UCSD-AML1 (cell line): ENCODE data around the gene DPYSL3.

Experiments used
- DNase-seq: peaks from one replicate; lab custom pipeline; 2025; ENCODE audit not compliant: unreplicated experiment; lab: John Stamatoyannopoulos, UW

DPYSL3 gene

GRCh38 chr5:147441191-147441695 is 68.6 kb downstream of the DPYSL3 start:
- DNase-seq, result no peak

GRCh38 chr5:147439254-147439653 is 70.6 kb downstream of the DPYSL3 start:
- no peak for DNase-seq

DNA sequence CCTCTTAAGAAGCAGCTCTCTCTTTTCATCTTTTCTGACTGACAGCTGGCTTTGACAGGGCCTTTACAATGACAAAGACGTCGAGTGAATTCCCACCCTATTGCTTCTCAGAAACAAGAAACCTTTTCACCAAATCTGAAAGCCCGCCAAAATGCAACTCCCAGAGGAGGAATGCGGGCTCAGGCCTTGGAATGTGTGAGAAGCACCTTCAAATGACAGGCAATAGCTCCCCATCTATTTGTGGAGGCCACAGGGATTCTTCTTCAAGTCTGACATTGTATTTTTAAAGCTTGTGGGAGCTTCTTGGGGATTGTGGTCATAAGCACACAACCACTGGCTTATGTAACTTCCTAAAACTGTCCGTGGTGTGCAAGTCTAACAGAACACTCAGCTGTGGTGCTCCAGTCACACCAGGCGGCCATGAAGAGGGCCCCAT is 72.7 kb downstream of the DPYSL3 start:
- DNase-seq, result no peak

- no peak for DNase-seq
Measured at GRCh38 chr5:147436596-147436995, 73.3 kb downstream of the DPYSL3 start.

DNA sequence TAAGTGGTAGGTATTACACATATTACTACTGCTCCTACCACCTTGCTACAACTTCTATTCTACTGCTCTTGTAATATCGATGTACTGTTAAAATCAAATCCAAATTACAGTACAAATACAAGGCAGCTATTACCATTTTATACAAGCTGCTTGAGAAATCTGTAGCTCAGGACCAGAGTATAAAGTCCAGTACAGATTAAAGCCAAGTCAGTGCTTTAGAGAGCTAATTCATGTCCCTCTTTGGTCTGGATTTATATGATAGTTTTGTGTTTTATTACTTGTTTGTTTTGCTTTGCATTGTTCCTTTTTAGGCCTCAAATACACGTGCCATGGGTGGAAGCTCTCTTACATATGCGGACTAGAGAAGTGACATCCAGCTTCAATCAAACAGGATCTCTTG is 75.8 kb downstream of the DPYSL3 start:
- no peak for DNase-seq

DNA sequence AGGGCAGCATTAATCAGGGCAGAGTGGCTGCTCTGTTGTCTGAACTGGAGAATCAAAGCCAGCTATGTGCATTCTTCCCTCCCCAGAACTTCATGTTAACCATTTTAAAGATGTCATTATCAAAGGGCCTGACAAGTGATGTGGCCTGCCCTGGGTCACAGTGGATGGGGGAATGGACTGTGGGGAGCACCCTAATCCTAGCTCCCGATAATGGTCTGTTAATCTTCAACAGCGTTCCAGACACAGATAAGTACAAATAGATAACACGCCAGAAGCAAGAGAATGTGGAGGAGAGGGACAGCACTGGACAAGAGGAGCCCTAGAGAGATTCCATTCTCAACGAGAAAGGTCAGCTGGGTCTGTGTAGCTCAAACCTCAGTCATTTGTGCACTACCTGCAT is 77.5 kb downstream of the DPYSL3 start:
- no peak for DNase-seq

DNA sequence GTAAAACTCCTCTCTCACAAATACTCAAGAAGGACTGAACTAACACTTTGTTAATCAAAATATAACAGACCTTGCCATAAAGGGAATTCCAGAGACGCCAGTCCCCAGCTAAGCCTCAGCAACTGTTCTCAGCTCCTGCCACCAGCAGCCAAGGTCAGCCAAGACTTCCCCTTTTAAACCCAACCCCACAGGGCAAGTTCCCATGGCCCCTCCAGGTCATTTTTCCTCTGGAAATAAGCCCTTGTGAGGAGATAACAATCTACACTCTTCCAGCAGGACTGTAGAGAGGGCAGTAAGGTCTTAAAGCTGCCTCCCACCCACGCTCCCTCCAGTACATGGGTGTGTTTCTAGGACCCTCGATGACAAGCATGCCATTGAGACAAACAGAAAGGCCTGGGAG is 78.3 kb downstream of the DPYSL3 start:
- no peak for DNase-seq

DNA sequence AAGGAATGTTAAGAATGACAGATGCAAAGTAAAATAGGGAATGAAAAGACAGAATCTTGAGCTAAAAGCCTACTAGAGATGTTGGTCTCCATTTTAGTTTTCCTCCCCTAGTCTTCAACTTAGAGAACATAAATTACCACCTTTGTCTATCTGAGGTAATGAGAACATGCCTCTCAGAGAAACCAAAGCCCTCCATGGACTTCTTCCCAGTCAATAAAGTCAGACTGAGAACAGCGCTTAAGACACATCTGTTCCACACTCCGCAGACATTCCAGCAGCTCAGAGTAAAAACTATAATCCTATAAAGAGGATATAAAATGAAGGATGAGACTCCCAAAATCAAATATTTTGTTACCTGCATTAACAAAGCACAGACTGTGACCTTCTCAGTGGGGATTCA is 79.2 kb downstream of the DPYSL3 start:
- no peak for DNase-seq

DNA sequence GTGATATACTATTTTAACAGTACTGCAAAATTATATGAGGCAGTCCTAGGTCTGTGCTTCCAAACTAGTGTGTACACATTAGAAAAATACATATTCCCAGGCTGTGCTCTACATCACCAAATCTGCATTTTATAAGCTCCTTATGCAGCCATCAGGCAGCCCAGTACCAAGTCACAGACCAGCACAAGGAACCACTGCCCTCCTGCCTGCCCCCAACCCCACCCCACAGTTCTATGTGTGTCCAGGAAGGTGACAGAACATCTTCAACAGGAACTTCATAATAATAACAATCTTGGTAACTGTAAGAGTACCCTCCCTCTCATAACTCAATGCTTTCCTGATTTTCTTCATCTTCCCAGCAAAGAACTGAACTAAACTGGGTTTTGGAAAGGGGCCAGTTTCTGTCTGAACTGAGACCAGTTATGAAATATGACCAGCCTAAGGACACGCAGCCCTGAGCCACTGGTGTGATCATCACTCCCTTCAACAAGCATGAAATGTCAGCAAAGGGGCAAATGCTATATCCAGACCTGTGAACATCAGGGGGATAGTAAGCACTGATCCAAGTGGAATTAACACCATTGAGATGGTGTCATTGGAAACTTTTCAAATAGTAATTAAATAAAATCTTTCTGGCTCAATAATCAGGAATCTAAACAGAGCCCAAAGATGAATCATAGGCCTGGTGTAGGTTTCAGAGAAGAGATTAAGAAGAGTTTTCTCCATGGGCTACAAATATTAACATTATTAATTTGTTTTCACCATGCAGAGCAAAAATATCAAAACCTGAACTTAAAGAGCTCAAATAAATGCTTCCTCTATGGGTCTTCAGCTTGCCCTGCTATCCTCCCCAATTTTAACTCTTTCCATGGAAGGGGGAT is 82.1 kb downstream of the DPYSL3 start:
- no peak for DNase-seq

- DNase-seq, result no peak
Measured at GRCh38 chr5:147426640-147427327, 83.1 kb downstream of the DPYSL3 start.

DNA sequence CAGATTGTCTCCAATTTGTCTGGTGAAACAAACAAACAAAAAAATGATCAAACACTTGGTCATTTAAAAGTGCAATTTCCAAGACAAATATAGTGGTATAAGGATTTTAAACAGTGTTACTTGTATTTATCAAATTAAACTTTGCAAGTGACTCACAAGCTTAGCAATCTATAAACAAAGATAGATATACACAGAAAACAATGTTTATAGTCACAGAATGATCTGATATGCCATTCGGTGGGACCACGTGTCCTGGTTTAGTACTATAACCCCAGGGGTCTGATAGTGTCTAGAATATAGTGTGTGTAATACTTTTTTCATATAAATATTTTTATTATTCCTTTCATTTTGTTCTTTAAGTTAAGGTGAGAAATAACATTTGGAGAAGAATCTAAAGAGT is 91.3 kb downstream of the DPYSL3 start:
- no peak for DNase-seq

- no peak for DNase-seq
Measured at GRCh38 chr5:147417135-147417813, 92.6 kb downstream of the DPYSL3 start.

GRCh38 chr5:147415651-147416050 is 94.2 kb downstream of the DPYSL3 start:
- no peak for DNase-seq

- DNase-seq, result no peak
Measured at GRCh38 chr5:147413266-147413665, 96.6 kb downstream of the DPYSL3 start.

DNA sequence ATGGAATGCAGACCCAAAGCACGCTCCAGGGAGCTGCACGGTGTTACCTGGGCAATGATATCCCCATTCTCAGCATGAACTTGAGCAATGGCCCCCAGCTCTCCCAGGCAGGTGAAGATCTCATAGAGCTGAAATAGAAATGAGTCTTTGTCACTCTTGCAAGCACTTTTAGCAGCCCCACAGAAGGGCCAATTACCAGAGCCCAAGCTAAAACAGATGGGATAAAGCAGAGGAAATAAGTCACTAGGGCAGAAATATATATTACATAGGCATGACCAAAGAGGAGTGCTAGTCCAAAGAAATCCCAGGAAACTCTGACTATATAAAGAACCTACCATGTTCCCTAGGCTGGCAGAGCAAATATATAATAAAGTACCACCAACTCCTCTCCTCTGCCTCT is 97.3 kb downstream of the DPYSL3 start:
- no peak for DNase-seq

DNA sequence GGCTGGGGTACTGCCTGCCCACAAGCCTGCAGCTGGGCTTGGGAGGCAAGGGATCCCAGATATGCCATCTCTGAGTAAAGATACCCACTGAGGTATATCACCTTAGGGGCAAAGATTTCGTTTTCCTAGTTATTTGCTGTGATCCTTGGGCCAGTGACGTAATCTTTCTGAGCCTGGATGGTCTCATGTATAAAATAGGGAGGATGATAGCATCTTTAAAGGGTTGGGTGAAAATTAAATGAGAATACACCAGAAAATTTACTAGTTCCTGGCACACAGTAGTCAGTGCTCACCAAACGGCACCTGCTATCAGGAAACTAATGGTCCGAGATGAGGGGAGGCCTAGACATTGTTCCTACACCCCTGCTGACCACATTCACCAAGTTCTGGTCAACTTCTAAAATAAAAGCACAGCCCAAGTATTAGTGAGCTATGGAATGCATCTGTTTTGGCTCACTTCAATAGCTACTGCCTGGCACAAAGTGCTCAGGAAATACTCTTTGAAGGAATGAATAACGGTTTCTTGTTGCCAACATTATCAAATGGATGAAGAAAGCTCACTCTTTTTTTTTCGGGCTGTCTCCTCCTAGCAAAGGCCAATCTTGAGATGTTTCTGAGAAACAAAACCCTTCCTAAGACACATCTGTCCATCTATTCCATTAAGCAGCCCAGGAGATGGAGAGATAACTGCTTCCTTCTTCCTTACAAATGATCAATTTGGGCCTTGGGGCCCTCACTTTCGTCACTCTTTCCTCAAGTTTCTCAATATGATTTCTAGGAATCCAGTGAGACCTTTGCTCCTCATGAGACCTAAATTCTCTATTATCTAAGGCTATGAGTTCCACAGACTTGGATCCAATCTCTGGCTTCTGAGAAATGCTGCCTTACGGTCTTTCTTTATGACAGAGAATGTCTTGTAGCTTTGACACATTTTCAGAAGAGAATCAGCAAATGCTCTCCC is 98.2 kb downstream of the DPYSL3 start:
- no peak for DNase-seq

DNA sequence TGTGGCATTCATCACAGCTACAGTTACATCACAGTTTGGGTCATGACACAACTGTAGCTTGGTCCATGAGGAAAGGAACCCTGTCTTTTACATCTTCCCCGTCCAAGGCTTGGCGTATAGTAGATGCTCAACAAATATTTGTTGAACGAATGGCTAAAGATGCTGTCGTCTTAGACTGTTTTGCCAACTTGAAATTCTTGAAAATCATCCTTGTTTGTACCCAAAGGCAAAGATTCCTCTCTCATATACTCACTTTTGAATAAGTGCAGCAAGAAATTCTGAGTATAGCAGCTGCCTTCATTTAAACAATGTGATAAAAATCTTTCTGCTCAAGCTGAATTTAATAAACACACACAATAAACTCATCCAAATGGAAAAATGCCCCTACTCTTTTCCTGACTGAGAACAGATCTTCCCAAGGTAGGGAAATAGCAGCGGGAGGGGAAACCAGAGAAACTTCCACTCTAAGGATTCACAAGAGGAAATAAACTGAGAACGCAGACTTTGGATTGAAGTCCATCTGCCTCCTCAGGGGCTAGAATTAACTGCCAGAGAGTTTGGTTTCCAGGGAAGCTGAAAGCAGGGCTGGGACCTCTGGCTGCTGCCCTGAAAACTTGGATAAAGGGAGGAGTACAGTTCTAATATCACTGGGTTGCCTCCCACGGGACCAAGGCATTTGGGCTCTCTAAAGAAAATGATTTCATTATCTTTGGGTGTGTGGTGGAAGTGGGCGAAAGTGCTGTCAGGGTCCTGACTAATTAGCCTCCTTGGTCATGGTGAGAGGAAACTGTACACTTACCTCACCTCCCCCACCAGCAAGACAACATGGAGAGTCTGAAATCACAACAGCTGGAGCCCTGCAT is 99.1 kb downstream of the DPYSL3 start:
- no peak for DNase-seq

DNA sequence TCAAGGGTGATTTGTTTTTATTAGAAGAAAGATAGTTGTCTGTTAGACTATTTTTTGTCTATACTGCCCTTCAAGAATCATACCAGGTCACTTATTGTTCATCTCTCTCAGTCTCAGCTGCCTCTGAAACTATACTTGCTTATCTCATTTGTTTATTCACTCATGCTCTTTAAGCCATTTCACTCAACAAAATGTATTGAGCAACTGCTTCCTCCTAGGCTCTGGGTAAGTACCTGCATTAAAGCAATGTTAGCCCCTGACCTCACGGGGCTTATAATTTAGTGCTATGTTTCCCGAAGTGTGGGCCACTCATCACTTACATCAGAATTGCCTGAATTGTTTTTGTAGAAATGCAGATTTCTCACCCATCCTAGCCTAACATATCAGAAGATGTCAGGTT is 100.9 kb downstream of the DPYSL3 start:
- no peak for DNase-seq

DNA sequence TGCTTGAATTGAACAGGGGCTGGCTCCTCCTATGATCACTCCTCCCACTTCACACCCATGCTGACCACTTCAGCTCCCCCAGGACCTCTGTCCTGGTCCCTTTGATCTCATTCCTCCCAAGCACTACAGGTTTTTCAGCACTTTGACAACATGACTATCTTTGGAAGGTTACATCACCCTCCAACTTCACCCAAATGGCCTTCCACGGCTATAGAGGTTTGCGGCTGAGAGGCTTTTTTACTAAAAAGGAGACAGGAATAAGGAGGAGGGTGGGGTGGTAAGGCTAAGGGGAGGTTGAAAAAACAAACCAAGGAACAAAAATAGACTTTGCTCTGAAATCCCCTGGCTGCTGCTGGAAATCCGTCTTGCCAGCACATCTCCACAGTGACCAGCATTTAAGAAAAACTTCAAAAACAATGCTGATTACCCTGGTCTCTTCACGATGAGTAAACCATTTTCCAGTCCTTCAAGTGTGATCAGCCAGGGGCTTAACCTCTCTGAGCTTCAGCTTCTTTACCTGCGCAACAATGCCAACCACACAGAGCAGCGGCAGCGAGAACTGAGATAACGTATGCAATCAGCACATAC is 102.7 kb downstream of the DPYSL3 start:
- no peak for DNase-seq
